ENCODE data around the gene TRPM1.

DNA sequence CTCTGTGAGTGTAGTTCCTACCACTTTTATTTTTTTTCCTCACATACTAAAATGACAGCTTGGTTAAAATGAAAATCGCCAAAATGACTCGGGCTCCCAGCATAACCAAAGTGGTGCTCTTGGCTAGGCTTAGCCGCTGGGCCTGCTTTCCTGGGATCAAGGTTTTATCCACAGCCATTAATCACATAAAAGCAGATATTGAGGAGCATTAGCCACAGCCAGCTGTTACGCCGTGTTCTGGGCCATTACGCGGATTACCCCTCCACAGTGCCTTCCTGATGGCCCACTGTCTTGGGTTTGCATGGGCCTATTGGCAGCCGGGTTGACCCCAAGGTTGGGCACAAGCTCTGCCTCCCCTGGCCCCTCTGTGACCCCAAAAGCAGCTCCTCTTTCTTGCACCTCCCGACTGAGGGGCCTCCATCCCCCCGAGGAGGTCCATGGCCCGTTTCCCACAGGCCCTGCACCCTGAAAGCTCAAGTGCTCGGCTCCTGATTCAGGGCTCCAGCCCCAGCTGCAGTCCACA lies 30.4 kb upstream of the TRPM1 start:
- TF ChIP-seq, protein P1, sequence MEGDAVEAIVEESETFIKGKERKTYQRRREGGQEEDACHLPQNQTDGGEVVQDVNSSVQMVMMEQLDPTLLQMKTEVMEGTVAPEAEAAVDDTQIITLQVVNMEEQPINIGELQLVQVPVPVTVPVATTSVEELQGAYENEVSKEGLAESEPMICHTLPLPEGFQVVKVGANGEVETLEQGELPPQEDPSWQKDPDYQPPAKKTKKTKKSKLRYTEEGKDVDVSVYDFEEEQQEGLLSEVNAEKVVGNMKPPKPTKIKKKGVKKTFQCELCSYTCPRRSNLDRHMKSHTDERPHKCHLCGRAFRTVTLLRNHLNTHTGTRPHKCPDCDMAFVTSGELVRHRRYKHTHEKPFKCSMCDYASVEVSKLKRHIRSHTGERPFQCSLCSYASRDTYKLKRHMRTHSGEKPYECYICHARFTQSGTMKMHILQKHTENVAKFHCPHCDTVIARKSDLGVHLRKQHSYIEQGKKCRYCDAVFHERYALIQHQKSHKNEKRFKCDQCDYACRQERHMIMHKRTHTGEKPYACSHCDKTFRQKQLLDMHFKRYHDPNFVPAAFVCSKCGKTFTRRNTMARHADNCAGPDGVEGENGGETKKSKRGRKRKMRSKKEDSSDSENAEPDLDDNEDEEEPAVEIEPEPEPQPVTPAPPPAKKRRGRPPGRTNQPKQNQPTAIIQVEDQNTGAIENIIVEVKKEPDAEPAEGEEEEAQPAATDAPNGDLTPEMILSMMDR (IDR thresholded peaks at IDR 0.05), result no peak
- no peak for TF ChIP-seq POLR2A (IDR thresholded peaks at IDR 0.05)
